Stimulated activated CD8-positive, alpha-beta memory T cell treated with anti-CD3 and anti-CD28 coated beads, Interleukin-12 subunit alpha, Interleukin-12 subunit beta, amount 100 ng/mL, for 1 hour (primary cell): ENCODE measurements around the gene SIDT2.

ENCODE experiments used
- DNase-seq: peaks from one replicate; pipeline ENCODE4 v3.0.0-alpha.2; 2020; ENCODE audit warnings: low read depth

SIDT2 gene

DNA sequence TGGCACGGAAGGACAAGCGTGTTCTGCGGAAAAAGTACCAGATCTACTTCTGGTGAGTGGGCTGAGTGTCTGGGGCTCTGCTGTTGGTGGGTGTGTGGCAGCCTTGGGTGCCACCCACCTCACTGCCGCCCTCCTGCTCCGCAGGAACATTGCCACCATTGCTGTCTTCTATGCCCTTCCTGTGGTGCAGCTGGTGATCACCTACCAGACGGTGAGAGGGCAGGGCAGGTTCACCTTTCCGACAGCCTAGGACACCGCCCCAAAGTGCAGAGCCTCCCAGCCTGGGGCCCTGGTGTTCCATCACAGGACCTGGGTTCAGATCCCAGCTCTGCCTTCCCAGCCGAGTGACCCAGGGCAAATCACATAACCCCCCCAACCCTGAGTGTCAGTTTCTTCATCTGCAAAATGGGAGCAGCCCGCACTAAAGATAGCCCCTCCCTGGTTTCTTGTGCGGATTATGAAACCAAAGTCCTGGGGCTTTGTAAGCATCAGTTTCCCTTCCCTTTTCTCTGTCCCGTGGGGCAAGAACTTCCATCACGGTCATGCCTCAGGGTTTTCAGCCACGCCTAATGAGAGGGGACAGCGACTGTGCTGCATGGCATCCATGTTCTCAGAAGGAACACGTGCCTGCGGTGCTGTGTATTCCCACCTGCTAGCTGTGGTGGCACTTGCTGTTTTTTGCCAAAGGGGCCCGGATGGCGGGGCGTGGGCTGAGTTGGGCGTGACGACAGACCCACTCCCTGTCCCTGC lies 10.8 kb downstream of the SIDT2 start:
- no peak for DNase-seq

DNA sequence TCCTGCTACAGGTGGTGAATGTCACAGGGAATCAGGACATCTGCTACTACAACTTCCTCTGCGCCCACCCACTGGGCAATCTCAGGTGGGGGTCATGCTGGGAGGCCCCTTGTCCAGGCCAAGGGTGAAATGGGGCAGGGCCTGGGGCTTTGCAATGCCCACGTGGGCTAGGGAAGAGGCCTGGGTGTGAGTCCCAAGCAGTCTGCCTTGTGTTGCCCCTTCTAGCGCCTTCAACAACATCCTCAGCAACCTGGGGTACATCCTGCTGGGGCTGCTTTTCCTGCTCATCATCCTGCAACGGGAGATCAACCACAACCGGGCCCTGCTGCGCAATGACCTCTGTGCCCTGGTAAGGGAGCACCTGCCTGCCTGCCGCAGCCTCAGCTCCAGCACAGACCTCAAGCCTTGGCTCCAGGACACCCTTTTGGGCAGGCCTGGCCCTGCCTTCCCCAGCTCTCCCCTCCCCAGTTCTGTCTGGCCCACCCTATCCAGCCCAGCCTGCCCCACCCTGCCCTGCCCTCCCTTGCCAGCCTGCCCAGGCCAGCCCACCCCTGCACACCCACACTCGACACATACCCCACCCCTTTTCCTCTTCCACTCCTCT lies 11.5 kb downstream of the SIDT2 start:
- DNase-seq = no peak

DNA sequence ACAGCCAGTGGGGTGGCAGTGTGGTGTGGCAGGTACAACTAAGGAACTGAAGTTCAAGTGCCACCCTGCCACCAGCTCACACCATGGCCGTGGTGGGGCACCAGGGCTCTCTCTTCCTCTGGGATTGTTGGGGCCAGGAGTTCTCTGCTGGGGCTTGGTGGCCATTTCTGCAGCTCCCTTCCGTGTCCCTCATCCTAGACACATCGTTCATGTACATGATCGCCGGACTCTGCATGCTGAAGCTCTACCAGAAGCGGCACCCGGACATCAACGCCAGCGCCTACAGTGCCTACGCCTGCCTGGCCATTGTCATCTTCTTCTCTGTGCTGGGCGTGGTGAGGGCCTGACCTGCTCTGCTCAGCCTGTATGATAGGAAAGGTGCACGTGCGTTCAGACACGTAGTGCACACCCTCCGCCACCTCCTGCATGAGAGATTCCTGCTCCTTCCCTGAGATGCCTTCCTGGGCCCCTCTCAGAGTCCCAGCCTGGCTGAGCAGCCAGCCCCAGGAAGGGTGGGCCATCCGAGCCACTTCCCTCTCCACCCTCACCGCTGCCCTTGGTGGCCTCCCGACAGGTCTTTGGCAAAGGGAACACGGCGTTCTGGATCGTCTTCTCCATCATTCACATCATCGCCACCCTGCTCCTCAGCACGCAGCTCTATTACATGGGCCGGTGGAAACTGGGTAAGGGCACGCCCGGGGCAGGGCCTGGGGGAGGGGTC lies 13.3 kb downstream of the SIDT2 start:
- DNase-seq = no peak

DNA sequence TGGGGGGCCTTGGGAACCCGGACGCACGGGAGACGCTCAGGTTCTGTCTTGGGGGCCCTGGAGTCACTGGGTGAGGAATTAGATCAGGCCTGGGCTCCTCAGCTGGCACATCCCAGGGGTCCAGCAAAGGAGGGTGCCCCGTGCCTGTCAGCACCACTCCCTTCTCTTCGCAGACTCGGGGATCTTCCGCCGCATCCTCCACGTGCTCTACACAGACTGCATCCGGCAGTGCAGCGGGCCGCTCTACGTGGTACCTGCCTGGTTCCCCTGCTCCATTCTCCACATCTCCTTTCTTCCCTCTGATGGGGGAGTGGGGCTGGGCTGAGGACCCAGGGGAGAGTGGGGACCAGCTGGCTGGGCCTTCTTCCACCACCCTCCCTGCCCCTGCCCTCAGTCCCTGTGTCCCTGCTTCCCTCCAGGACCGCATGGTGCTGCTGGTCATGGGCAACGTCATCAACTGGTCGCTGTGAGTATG lies 13.9 kb downstream of the SIDT2 start:
- DNase-seq = no peak

DNA sequence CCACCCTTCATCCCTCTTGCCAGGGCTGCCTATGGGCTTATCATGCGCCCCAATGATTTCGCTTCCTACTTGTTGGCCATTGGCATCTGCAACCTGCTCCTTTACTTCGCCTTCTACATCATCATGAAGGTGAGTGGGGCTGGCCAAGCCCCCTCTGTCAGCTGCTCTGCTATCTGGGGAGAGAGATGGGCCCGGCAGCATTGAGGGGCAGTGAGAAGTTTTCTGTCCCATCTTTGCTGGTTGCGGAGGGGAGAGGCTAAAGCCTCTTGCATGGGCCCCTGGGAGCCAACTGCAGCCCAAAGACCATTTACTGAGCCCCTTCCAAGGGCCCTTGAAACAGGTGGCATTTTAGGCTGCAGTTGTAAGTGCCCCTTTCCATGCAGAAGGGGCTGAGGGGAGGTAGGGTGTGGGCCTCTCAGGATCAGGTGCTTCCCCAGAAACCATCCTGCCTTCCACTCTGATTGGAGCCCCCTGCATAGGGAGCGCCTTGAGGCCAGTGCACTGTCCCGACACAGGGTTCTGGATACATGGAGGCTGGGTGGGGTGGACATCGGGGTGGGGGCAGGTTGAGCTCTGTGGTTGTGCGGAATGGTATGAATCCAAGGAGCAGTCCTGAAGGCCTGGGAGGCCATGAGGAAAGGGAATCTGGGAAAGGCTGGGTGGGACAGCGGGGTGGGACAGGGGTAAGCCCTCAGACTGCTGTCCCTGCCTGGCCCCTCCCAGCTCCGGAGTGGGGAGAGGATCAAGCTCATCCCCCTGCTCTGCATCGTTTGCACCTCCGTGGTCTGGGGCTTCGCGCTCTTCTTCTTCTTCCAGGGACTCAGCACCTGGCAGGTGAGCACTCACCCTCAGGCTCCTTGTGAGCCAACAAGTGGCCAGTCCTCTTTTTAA lies 14.8 kb downstream of the SIDT2 start:
- DNase-seq = no peak

DNA sequence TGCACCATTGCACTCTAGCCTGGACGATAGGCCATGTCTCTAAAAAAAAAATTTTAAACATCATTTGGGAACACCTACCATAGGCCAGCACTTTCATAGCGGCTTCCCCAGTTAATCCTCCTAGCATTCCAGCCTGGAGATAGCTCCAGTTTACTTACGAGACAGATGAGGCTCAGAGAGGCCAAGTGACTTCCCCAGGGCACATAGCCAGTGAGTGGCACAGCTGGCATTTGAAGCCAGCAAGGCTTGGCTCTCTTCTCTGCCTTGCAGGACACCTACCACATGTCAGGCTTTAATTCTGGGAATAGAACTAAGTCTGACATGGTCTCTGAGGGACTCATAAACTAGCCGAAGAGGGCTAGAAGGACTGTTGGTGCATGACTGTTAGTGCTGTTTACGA lies 15.7 kb downstream of the SIDT2 start:
- no peak for DNase-seq

DNA sequence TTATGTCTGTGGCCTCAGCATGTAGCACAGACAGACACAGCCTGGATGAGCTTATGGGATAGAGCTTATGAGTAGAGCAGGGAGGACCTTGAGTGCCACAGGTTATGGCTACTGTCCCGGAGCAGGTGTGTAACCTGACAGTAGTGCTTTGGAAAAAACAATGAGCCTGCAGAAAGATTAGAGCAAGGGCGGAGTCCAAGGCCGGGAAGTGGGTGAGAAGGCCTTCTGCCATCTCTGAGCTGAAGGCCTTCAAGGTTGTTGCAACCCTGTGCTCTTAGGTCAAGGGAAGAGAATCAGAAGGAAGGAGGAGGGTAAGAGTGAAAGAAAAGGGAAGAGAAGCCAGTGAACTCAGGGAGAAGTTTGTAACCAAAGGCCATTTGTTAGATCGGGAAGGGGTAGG lies 16.7 kb downstream of the SIDT2 start:
- no peak for DNase-seq

DNA sequence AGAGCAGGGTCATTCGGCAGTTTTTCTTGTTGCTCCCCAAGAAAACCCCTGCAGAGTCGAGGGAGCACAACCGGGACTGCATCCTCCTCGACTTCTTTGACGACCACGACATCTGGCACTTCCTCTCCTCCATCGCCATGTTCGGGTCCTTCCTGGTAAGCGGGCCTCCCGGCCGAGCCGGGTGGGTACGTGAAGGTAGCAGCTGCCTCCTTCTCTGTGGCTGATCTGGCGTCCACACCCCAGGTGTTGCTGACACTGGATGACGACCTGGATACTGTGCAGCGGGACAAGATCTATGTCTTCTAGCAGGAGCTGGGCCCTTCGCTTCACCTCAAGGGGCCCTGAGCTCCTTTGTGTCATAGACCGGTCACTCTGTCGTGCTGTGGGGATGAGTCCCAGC lies 17.2 kb downstream of the SIDT2 start:
- DNase-seq = no peak

DNA sequence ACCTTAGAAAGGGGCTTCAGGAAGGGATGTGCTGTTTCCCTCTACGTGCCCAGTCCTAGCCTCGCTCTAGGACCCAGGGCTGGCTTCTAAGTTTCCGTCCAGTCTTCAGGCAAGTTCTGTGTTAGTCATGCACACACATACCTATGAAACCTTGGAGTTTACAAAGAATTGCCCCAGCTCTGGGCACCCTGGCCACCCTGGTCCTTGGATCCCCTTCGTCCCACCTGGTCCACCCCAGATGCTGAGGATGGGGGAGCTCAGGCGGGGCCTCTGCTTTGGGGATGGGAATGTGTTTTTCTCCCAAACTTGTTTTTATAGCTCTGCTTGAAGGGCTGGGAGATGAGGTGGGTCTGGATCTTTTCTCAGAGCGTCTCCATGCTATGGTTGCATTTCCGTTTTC lies 18.5 kb downstream of the SIDT2 start:
- no peak for DNase-seq

DNA sequence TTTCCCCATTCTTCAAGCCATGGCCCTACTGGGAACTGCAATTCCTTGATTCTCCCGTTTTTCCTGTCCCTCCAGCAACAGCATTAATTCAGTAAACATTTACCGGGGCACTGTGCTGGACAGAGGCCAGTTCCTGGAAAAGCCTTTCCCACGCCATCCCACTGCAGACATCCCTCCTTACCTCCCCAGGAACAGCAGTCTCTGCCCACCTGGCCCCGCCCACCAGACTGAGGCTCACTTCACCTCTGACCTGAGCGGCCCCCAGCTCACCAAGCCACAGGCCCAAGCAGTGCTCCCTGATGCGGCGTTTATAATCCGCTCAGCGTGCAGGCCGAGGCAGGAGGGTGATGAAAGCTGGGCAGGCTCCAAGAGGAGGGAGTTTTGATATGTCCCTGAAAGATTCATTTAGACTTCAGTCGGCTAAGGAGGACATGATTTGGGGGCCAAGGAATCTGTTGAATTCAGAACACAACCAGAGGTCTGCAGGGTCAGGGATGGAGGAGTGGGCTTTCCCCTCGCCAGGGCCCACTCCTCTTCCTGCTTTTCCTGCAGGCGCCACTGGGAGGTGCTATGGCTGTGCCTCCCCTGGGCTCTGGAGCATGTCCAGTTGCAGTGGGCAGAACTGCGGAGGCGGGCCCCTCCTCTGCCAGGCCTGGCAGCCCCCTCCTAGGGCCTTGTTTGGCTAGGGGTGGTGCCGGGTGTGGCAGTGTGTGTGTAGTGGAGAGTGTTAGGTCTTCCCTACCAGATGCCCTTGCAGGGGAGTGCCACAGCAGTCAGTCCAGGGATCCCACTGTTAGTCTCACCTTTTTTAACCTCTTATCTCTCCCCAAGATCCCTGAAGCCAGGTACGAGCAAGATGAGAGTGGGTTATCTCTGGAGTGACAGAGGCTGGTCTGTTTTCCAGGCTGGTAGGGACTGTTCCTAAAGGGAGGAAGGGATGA lies 19.2 kb downstream of the SIDT2 start:
- DNase-seq = no peak

DNA sequence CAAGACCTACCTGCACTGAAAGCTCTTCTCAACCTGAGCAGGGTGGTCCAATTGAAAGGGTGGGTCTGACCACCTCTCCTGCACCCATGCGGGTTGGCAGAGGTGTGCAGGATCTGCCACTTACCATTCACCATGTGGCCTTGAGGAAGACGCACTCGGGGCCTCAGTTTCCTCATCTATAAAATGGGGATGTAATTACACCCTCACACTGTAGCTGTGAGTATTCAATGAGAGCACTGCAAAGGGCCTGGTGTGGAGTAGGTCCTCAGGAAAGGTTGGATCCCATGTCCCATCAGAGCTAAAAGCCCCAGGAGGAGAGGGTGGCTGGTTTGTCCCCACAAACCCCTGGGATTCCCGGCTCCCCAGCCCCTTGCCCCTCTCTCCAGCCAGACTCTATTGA lies 20.1 kb downstream of the SIDT2 start:
- no peak for DNase-seq

DNA sequence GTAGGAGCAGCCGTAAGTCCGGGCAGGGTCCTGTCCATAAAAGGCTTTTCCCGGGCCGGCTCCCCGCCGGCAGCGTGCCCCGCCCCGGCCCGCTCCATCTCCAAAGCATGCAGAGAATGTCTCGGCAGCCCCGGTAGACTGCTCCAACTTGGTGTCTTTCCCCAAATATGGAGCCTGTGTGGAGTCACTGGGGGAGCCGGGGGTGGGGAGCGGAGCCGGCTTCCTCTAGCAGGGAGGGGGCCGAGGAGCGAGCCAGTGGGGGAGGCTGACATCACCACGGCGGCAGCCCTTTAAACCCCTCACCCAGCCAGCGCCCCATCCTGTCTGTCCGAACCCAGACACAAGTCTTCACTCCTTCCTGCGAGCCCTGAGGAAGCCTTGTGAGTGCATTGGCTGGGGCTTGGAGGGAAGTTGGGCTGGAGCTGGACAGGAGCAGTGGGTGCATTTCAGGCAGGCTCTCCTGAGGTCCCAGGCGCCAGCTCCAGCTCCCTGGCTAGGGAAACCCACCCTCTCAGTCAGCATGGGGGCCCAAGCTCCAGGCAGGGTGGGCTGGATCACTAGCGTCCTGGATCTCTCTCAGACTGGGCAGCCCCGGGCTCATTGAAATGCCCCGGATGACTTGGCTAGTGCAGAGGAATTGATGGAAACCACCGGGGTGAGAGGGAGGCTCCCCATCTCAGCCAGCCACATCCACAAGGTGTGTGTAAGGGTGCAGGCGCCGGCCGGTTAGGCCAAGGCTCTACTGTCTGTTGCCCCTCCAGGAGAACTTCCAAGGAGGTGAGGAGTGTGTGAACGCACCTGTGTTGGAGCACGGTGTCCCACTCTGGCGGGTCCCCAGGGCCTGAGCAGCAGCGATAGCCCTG lies 20.7 kb downstream of the SIDT2 start, which contains the start of gene TAGLN:
TAGLN (plus strand) TSS at position 318 of the 863 bp plus-strand sequence. CDS start 3,644 bp downstream, outside the sequence.
- no peak for DNase-seq

DNA sequence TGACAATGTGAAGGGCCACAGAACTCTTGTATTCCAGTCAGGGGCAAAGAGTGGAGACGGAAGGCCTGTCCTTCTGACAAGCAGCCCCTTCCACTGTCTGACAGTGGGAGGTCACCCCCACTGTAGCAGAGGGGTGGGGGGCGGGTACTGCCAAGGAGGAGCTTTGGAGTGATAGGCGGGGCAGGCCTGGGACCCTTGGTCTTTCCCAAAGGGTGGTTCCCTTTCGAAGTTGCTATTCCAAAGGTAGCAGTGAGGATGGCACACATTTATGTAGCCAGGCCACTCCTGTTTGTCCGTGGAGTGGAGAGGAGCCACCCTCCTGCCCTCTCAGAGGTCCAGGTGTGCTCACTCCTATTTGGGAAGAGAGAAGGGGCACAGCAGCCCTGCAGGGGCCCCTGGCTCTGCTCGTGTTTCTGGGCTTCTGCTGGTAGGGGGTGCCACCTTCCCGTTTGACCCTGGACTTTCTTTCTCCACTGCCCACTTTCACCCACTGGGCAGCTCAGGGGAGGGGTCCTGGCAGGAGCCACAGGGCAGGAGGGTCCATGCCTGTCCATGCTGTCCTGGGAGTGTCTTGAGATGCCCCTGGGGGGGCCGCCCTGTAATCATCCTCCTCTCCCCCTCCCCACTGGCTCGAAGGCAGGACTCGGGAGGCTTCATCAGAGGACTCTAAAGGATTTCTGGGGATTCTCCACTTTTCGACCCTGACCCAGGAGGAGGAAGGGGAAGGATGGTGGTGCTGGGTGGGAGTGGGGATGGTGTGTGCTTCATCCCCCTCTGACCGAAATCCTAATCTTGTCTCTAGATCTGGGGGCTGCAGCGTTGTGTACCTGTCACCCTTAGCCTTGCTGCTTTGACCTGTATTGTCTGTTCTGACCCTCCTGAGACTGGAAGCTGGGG lies 21.6 kb downstream of the SIDT2 start:
- no peak for DNase-seq

DNA sequence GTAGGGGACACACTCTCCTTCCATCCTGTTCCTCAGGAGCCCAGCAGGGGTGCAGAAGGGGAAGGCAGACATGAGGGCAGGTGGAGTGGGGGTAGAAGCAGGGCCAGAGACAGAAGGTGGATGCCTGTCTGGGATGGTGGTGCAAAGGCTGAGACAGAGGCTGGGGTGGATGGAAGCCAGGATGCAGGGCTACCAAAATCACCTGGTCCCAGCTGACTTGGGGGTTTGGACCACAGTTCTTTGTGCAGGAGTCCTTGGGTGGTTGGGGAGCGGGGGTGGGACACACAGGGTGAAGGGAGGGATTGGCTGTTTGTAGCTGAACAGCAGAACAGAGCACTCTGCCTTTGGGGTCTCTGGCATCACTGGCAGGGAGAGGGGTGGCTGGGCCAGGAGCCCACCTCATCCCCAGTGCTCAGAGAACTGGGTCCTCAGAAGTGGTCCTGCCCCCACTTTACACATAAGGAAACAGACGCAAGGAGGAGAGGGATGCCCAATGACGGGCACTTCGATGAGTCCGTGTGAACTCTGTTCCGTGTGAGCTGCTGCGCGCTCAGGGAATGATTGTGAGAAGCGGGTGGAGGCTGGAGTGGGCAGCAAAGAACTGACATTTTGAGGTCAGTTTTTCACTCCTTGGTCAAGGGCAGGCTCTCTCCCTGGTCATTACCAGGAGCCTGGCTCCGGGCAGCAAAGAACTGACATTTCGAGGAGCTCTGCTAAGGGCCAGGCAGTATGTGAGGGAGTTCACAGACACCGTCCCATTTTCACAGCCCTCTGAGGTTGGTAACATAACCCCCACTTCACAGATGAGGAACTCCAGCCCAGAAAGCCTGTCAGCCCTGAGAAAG lies 22.5 kb downstream of the SIDT2 start:
- DNase-seq = no peak

DNA sequence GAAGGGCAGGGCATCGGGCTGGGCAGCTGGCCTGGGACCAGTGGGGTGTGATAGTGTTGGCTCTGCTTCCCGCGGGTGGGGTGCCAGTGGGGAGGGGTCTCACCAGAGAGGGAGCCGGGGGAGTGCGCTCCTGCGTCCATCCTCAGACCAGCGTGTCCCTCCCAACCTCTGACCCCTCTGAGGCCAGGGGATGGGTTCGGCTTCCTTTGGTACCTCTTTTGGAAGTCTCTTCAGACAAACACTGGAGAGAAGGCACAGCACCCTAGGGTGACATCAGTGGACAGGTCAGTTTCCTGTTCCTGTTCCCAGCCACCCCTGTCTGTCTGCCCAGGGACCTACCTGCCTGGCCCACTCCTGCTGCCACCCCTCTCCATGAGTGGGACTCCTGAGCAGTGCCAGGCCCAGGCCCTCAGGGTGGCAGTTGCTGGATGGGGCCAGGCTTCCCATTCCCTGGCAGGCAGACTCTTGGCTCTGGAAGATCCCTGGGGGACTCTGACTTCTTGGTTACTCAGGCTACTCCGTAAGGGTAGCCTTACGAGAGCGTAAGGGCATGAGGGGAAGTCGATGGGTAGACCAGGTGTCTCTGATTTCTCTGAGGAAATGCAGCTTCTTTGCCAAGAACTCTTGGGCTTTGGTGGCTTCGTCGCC lies 23.2 kb downstream of the SIDT2 start:
- no peak for DNase-seq

DNA sequence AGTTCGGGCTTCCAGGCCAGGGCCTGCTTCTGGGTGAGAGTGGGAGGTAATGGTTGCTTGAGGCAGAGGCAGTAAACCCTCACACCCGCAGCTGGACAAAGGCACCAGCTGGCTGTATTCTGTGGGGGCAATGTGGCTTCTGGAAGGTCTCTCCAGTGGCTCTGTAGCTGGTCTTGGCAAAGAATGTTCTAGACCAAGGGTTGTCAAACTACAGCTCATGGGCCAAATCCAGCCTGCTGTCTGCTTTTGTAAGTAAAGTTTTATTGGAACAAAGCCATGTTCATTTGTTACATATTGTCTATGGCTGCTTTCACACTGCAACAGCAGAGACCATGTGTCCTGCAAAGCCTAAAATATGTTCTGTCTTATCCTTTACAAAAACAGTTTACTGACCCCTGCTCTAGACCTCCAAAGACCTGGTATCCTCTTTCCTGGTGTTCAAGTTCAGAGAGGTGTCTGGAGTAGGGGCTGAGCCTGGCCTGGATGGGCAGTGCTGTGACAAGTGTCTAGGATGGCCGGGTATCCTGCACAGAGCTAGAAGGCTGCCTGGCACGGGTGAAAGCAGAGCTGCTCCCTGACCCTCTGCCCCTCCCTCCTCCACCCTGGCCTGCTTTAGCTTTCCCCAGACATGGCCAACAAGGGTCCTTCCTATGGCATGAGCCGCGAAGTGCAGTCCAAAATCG lies 24.0 kb downstream of the SIDT2 start:
- DNase-seq = no peak

DNA sequence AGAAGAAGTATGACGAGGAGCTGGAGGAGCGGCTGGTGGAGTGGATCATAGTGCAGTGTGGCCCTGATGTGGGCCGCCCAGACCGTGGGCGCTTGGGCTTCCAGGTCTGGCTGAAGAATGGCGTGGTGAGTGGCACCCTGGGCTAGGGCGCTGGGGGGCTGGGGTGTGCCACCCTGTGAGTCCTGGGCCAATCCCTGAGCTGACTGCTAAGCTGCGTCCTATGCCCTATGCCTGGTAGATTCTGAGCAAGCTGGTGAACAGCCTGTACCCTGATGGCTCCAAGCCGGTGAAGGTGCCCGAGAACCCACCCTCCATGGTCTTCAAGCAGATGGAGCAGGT lies 24.5 kb downstream of the SIDT2 start:
- no peak for DNase-seq
